Effector memory CD4-positive, alpha-beta T cell (primary cell): Measurements from ENCODE around the gene FAM210A.

Source experiments
- DNase-seq, 3 donors: peaks; one replicate each; pipeline ENCODE4 v3.0.0-alpha.2; 2020
- H3K27ac ChIP-seq: 2 replicates; pipeline ENCODE4 v1.7.0; 2013; ENCODE audit warnings: mild to moderate bottlenecking, low read length, moderate library complexity; ENCODE audit not compliant: insufficient read depth, poor library complexity, severe bottlenecking
- H3K27me3 ChIP-seq: replicated peaks from 2 replicates; pipeline ENCODE4 v1.7.0; 2013; ENCODE audit warnings: mild to moderate bottlenecking, low read length; ENCODE audit not compliant: insufficient read depth, control insufficient read depth, poor library complexity, severe bottlenecking
- H3K36me3 ChIP-seq: 2 replicates; pipeline ENCODE4 v1.7.0; 2013; ENCODE audit warnings: mild to moderate bottlenecking, low read length, moderate library complexity; ENCODE audit not compliant: control insufficient read depth, insufficient read depth
- H3K4me1 ChIP-seq: 2 replicates; pipeline ENCODE4 v1.7.0; 2013; ENCODE audit warnings: low read length, mild to moderate bottlenecking; ENCODE audit not compliant: control insufficient read depth, insufficient read depth, poor library complexity, severe bottlenecking
- H3K4me3 ChIP-seq: 2 replicates; pipeline ENCODE4 v1.7.0; 2013; ENCODE audit warnings: low read length, low read depth, mild to moderate bottlenecking; ENCODE audit not compliant: insufficient read depth, poor library complexity, severe bottlenecking
- H3K9me3 ChIP-seq: 2 replicates; pipeline ENCODE4 v1.7.0; 2013; ENCODE audit warnings: mild to moderate bottlenecking, low read length, moderate library complexity; ENCODE audit not compliant: control insufficient read depth

FAM210A gene

GRCh38 chr18:13649397-13650390 lies 76.7 kb downstream of the FAM210A start:
- Histone ChIP-seq H3K27ac (no peak overlapping the region), H3K9me3 (no peaks in the 10 kb centered on the region), H3K27me3 (no peaks in the 10 kb centered on the region), H3K4me1 (no peaks in the 10 kb centered on the region), H3K36me3 (peaks cover 9% of the 10 kb centered on the region), H3K4me3 (no peak overlapping the region)
- DNase-seq: no peak

- H3K9me3 ChIP-seq: no peaks in the 10 kb centered on the region
- H3K27me3 ChIP-seq: no peaks in the 10 kb centered on the region
- peaks cover 9% of the 10 kb centered on the region for H3K36me3 ChIP-seq
These were observed 78.6 kb downstream of the FAM210A start for GRCh38 chr18:13647761-13648160.

GRCh38 chr18:13646633-13647032 lies 79.7 kb downstream of the FAM210A start:
- DNase-seq: no peak
- H3K4me1 ChIP-seq: no peaks in the 10 kb centered on the region
- no peaks in the 10 kb centered on the region for H3K9me3 ChIP-seq
- no peak overlapping the region for H3K4me3 ChIP-seq
- peaks cover 9% of the 10 kb centered on the region for H3K36me3 ChIP-seq
- H3K27ac ChIP-seq: no peak overlapping the region
- H3K27me3 ChIP-seq: no peaks in the 10 kb centered on the region

More at GRCh38 chr18:13647761-13648160, 78.6 kb downstream of the FAM210A start:
- Histone ChIP-seq H3K4me3 (no peak overlapping the region), H3K27ac (no peak overlapping the region), H3K4me1 (no peaks in the 10 kb centered on the region)
- no peak for DNase-seq

- H3K9me3 ChIP-seq: no peaks in the 10 kb centered on the region
- H3K4me3 ChIP-seq: no peak overlapping the region
- no peak for DNase-seq
- no peak overlapping the region for H3K27ac ChIP-seq
- peaks cover 9% of the 10 kb centered on the region for H3K36me3 ChIP-seq
- no peaks in the 10 kb centered on the region for H3K27me3 ChIP-seq
- no peaks in the 10 kb centered on the region for H3K4me1 ChIP-seq
These were observed 81.3 kb downstream of the FAM210A start for GRCh38 chr18:13645093-13645492.

GRCh38 chr18:13643261-13643751 lies 83.1 kb downstream of the FAM210A start:
- no peak overlapping the region for H3K4me3 ChIP-seq
- peaks cover 13% of the 10 kb centered on the region for H3K36me3 ChIP-seq
- H3K27me3 ChIP-seq: no peaks in the 10 kb centered on the region
- no peak overlapping the region for H3K27ac ChIP-seq
- DNase-seq: no peak
- no peaks in the 10 kb centered on the region for H3K4me1 ChIP-seq
- no peaks in the 10 kb centered on the region for H3K9me3 ChIP-seq

- Histone ChIP-seq H3K9me3 (no peaks in the 10 kb centered on the region), H3K36me3 (peaks cover 14% of the 10 kb centered on the region)
- no peak for DNase-seq
These were observed 83.9 kb downstream of the FAM210A start for GRCh38 chr18:13642440-13642827.

GRCh38 chr18:13641551-13642439 lies 84.6 kb downstream of the FAM210A start:
- no peak for DNase-seq
- Histone ChIP-seq H3K27ac (no peak overlapping the region), H3K27me3 (no peaks in the 10 kb centered on the region), H3K4me3 (no peak overlapping the region), H3K9me3 (no peaks in the 10 kb centered on the region), H3K36me3 (peaks cover 14% of the 10 kb centered on the region), H3K4me1 (no peaks in the 10 kb centered on the region)

More at GRCh38 chr18:13642440-13642827, 83.9 kb downstream of the FAM210A start:
- no peak overlapping the region for H3K27ac ChIP-seq
- no peaks in the 10 kb centered on the region for H3K4me1 ChIP-seq
- no peak overlapping the region for H3K4me3 ChIP-seq
- H3K27me3 ChIP-seq: no peaks in the 10 kb centered on the region

- no peak for DNase-seq
- no peak overlapping the region for H3K4me3 ChIP-seq
- no peak overlapping the region for H3K27ac ChIP-seq
- H3K36me3 ChIP-seq: peaks cover 9% of the 10 kb centered on the region
- H3K27me3 ChIP-seq: no peaks in the 10 kb centered on the region
- H3K9me3 ChIP-seq: no peaks in the 10 kb centered on the region
- H3K4me1 ChIP-seq: no peaks in the 10 kb centered on the region
These were observed 86.0 kb downstream of the FAM210A start for GRCh38 chr18:13640266-13640860.

- no peak for DNase-seq
- no peaks in the 10 kb centered on the region for H3K27me3 ChIP-seq
- H3K36me3 ChIP-seq: peaks cover 4% of the 10 kb centered on the region
- no peaks in the 10 kb centered on the region for H3K4me1 ChIP-seq
- H3K27ac ChIP-seq: no peak overlapping the region
- no peak overlapping the region for H3K4me3 ChIP-seq
- H3K9me3 ChIP-seq: no peaks in the 10 kb centered on the region
These were observed 87.4 kb downstream of the FAM210A start for GRCh38 chr18:13638719-13639595.
